Type B pancreatic cell (in vitro differentiated cells): Measurements from ENCODE around the gene PIEZO2. TPM values are rescaled to one million over a fixed set of nuclear protein-coding genes. Genes with fewer than 3 reads are reported as not detected.

Experiments used
- DNase-seq: peaks from one replicate; pipeline ENCODE4 v3.0.0; 2021; ENCODE audit warnings: mixed read lengths; ENCODE audit not compliant: unreplicated experiment; ENCODE audit errors: extremely low spot score
- H3K27ac Mint-ChIP-seq: 2 replicates; pipeline ENCODE4 v1.8.0; 2021; ENCODE audit warnings: mild to moderate bottlenecking, mixed read lengths
- H3K27me3 Mint-ChIP-seq: 2 replicates; pipeline ENCODE4 v1.8.0; 2021; ENCODE audit warnings: mixed read lengths
- H3K36me3 Mint-ChIP-seq: 2 replicates; pipeline ENCODE4 v1.8.0; 2021; ENCODE audit warnings: mixed read lengths
- H3K4me1 Mint-ChIP-seq: one replicate; pipeline ENCODE4 v1.8.0; 2021; ENCODE audit warnings: mixed read lengths; ENCODE audit not compliant: unreplicated experiment
- H3K4me3 Mint-ChIP-seq: 2 replicates; pipeline ENCODE4 v1.8.0; 2021; ENCODE audit warnings: mild to moderate bottlenecking, mixed read lengths
- H3K9me3 Mint-ChIP-seq: 2 replicates; pipeline ENCODE4 v1.8.0; 2021; ENCODE audit warnings: mixed read lengths
- CTCF ChIP-seq: fragments of 200-600 bp; sonication (generic); conservative IDR thresholded peaks from 2 replicates; pipeline ENCODE4 v1.5.0; 2021; ENCODE audit warnings: antibody characterized with exemption, mild to moderate bottlenecking
- total RNA-seq: library from RNA; stranded (reverse); gene quantifications from 2 replicates; pipeline ENCODE4 v1.2.1, GENCODE V29; 2021; ENCODE audit warnings: low replicate concordance

Gene PIEZO2
- total RNA-seq, 1 donor from 2014 or later: 38.8 TPM

- DNase-seq: no peak
- TF ChIP-seq CTCF: no peak
- Mint-ChIP-seq H3K27me3 (no peaks in the 10 kb centered on the region), H3K27ac (no peak overlapping the region), H3K36me3 (peaks cover 9% of the 10 kb centered on the region), H3K9me3 (no peaks in the 10 kb centered on the region), H3K4me1 (peaks cover 31% of the 10 kb centered on the region), H3K4me3 (no peak overlapping the region)
These were observed 127.9 kb downstream of the PIEZO2 start for GRCh38 chr18:11021477-11021876.

GRCh38 chr18:11020877-11021414 is 128.4 kb downstream of the PIEZO2 start:
- peaks cover 9% of the 10 kb centered on the region for H3K36me3 Mint-ChIP-seq
- no peak for DNase-seq
- no peaks in the 10 kb centered on the region for H3K9me3 Mint-ChIP-seq
- no peak overlapping the region for H3K27ac Mint-ChIP-seq
- no peaks in the 10 kb centered on the region for H3K27me3 Mint-ChIP-seq
- peaks cover 34% of the 10 kb centered on the region for H3K4me1 Mint-ChIP-seq
- TF ChIP-seq CTCF: no peak
- no peak overlapping the region for H3K4me3 Mint-ChIP-seq

- no peaks in the 10 kb centered on the region for H3K27me3 Mint-ChIP-seq
- no peak for TF ChIP-seq CTCF
- no peak overlapping the region for H3K27ac Mint-ChIP-seq
- H3K9me3 Mint-ChIP-seq: no peaks in the 10 kb centered on the region
- no peak for DNase-seq
- H3K4me3 Mint-ChIP-seq: no peak overlapping the region
- peaks cover 33% of the 10 kb centered on the region for H3K4me1 Mint-ChIP-seq
- H3K36me3 Mint-ChIP-seq: peaks cover 9% of the 10 kb centered on the region
These were observed 129.1 kb downstream of the PIEZO2 start for GRCh38 chr18:11020161-11020853.

GRCh38 chr18:11019295-11020105 is 129.9 kb downstream of the PIEZO2 start:
- no peak for TF ChIP-seq CTCF
- no peak overlapping the region for H3K27ac Mint-ChIP-seq
- H3K4me3 Mint-ChIP-seq: no peak overlapping the region
- H3K27me3 Mint-ChIP-seq: no peaks in the 10 kb centered on the region
- DNase-seq: no peak
- peaks cover 33% of the 10 kb centered on the region for H3K4me1 Mint-ChIP-seq
- H3K9me3 Mint-ChIP-seq: no peaks in the 10 kb centered on the region
- peaks cover 9% of the 10 kb centered on the region for H3K36me3 Mint-ChIP-seq

GRCh38 chr18:11009869-11010268 is 139.5 kb downstream of the PIEZO2 start:
- Mint-ChIP-seq H3K4me1 (peaks cover 18% of the 10 kb centered on the region), H3K9me3 (peaks cover 4% of the 10 kb centered on the region), H3K27ac (no peak overlapping the region), H3K4me3 (no peak overlapping the region), H3K27me3 (no peaks in the 10 kb centered on the region), H3K36me3 (no peaks in the 10 kb centered on the region)
- DNase-seq: no peak
- TF ChIP-seq CTCF: no peak
